Panc1 (cell line): Measurements from ENCODE around the gene BPGM. TPM values are rescaled to one million over a fixed set of nuclear protein-coding genes. Genes with fewer than 3 reads are reported as not detected.

Experiments used
- ATAC-seq: fragments of 200-7000 bp; cut with Tn5 transposase; 2 replicates; pipeline ENCODE4 v1.9.1; 2020; ENCODE audit warnings: mild to moderate bottlenecking, moderate library complexity
- BruUV-seq: library from RNA; stranded (reverse); fragments of 400-500 nt; replicated peaks from 2 replicates; lab custom pipeline; 2021; lab: Mats Ljungman, UMichigan
- CTCF ChIA-PET: fragments of 300-600 bp; sonication (Branson Sonifier 250); formaldehyde crosslinking; loops from one replicate; lab custom pipeline; 2022; ENCODE audit warnings: antibody characterized with exemption; lab: Charles Lee
- POLR2A ChIA-PET: fragments of 300-600 bp; sonication (Branson Sonifier 250); formaldehyde crosslinking; loops from one replicate; lab custom pipeline; 2022; ENCODE audit warnings: antibody characterized with exemption; lab: Charles Lee
- DNase-seq: peaks from one replicate; pipeline ENCODE4 v3.0.0-alpha.2; 2010; ENCODE audit warnings: low read depth, low spot score
- H3K27ac ChIP-seq: 2 replicates; pipeline ENCODE4 v1.5.1; 2011; ENCODE audit warnings: mild to moderate bottlenecking, low read length, inconsistent platforms
- H3K27me3 ChIP-seq: fragments of 200-500 bp; sonication (Bioruptor generic); 2 replicates; pipeline ENCODE4 v1.6.0; 2014; ENCODE audit warnings: low read length, inconsistent platforms; ENCODE audit not compliant: control insufficient read depth, insufficient read depth
- H3K36me3 ChIP-seq: fragments of 200-500 bp; sonication (Bioruptor generic); 2 replicates; pipeline ENCODE4 v1.5.1; 2014; ENCODE audit warnings: inconsistent platforms, mild to moderate bottlenecking, low read length, moderate library complexity; ENCODE audit not compliant: control insufficient read depth, insufficient read depth
- H3K4me1 ChIP-seq: 2 replicates; pipeline ENCODE4 v1.5.1; 2011; ENCODE audit warnings: inconsistent platforms, mild to moderate bottlenecking, low read length, moderate library complexity; ENCODE audit not compliant: control insufficient read depth, insufficient read depth
- H3K4me3 ChIP-seq, 2 experiments: 2 replicates each; pipeline ENCODE4 v1.5.1; 2011 to 2012; ENCODE audit warnings: low read depth in 2 of 2, low read length in 2 of 2, mild to moderate bottlenecking in 2 of 2, inconsistent platforms in 1 of 2, moderate library complexity in 1 of 2
- H3K9me3 ChIP-seq: fragments of 200-500 bp; sonication (Bioruptor generic); 2 replicates; pipeline ENCODE4 v1.5.1; 2014; ENCODE audit warnings: low read depth, mild to moderate bottlenecking, inconsistent platforms, low read length, moderate library complexity; ENCODE audit not compliant: control insufficient read depth, insufficient read depth
- CTCF ChIP-seq: fragments of 450-650 bp; IDR thresholded peaks from 2 replicates; pipeline ENCODE4 v1.5.1; 2017; ENCODE audit warnings: mild to moderate bottlenecking
- POLR2AphosphoS5 ChIP-seq: IDR thresholded peaks from 2 replicates; pipeline ENCODE4 v1.6.1; 2012; ENCODE audit warnings: mild to moderate bottlenecking, low read depth, low read length, moderate library complexity
- REST ChIP-seq, 2 experiments: IDR thresholded peaks; 2 replicates each; pipeline ENCODE4 v1.6.1; 2011 to 2012; ENCODE audit warnings: low read depth in 2 of 2, control low read depth in 1 of 2, low read length in 1 of 2, mild to moderate bottlenecking in 1 of 2, moderate library complexity in 1 of 2; ENCODE audit not compliant: insufficient read depth in 1 of 2
- SIN3A ChIP-seq: IDR thresholded peaks from 2 replicates; pipeline ENCODE4 v1.6.1; 2012; ENCODE audit warnings: low read depth, mild to moderate bottlenecking, low read length, moderate library complexity, borderline replicate concordance; ENCODE audit not compliant: insufficient read depth
- TCF7L2 ChIP-seq: IDR thresholded peaks from 2 replicates; pipeline ENCODE4 v1.6.1; 2011; ENCODE audit warnings: mild to moderate bottlenecking, low read depth, low read length, inconsistent platforms
- in situ Hi-C: cut with HindIII; loops from 2 replicates; pipeline ENCODE4 v1.10.0; 2016; ENCODE audit warnings: low sequenced_read_pairs, low pct_unique_long_range_greater_than_20kb
- intact Hi-C: fragments of 100-400 bp; cut with micrococcal nuclease; formaldehyde crosslinking; loops from one replicate; pipeline ENCODE4 v1.10.0; 2022; ENCODE audit not compliant: unreplicated experiment
- total RNA-seq: library from RNA; stranded (reverse); gene quantifications from one replicate; pipeline ENCODE4 v1.2.1, GENCODE V29; 2021; ENCODE audit not compliant: unreplicated experiment

The BPGM gene
- total RNA-seq, 1 experiment from 2014 or later: 10.7 TPM

GRCh38 chr7:134679006-134679405 is 32.4 kb downstream of the BPGM start:
- Histone ChIP-seq H3K4me1 (no peaks in the 10 kb centered on the region), H3K27me3 (no peaks in the 10 kb centered on the region), H3K4me3 (no peak overlapping the region), H3K36me3 (no peaks in the 10 kb centered on the region), H3K9me3 (peaks cover 3% of the 10 kb centered on the region; the same call in 1 of the 2 replicates), H3K27ac (no peak overlapping the region)
- no peak for DNase-seq
- ATAC-seq: no peak
- ChIA-PET POLR2A (no interaction called here), CTCF (no interaction called here)
- no peak for TF ChIP-seq TCF7L2
- no peak for TF ChIP-seq REST (IDR thresholded peaks at IDR 0.05; ENCODE audit: insufficient read depth in 1 of 2, low read depth in 2 of 2, low read length in 1 of 2)
- no peak for TF ChIP-seq SIN3A
- TF ChIP-seq CTCF: no peak
- TF ChIP-seq POLR2AphosphoS5: no peak
- BruUV-seq: no TSS peak
- intact Hi-C loops (no loop called here), in situ Hi-C loops (no loop called here)

GRCh38 chr7:134684165-134684564 is 37.5 kb downstream of the BPGM start:
- no TSS peak for BruUV-seq
- POLR2A ChIA-PET: no interaction called here
- in situ Hi-C loops: no loop called here
- Histone ChIP-seq H3K9me3 (no peaks in the 10 kb centered on the region), H3K27me3 (no peaks in the 10 kb centered on the region), H3K4me3 (no peak overlapping the region), H3K27ac (no peak overlapping the region), H3K4me1 (no peaks in the 10 kb centered on the region), H3K36me3 (no peaks in the 10 kb centered on the region)
- CTCF ChIA-PET: interaction anchor here (0.7 kb wide), 1 partner anchor 288 kb away, joined by 5 read pairs; no protein-coding TSS in a partner anchor
- ATAC-seq (no peak), DNase-seq (no peak)
- intact Hi-C loops: no loop called here
- no peak for TF ChIP-seq CTCF
